HG02610 (cell line): Measurements from ENCODE around the gene SCGB3A1.

Experiments used
- ATAC-seq: cut with Tn5 transposase; IDR thresholded peaks from one replicate; pipeline ENCODE4 v1.9.1; 2021; ENCODE audit warnings: mild to moderate bottlenecking, moderate library complexity; ENCODE audit not compliant: unreplicated experiment

The SCGB3A1 gene

DNA sequence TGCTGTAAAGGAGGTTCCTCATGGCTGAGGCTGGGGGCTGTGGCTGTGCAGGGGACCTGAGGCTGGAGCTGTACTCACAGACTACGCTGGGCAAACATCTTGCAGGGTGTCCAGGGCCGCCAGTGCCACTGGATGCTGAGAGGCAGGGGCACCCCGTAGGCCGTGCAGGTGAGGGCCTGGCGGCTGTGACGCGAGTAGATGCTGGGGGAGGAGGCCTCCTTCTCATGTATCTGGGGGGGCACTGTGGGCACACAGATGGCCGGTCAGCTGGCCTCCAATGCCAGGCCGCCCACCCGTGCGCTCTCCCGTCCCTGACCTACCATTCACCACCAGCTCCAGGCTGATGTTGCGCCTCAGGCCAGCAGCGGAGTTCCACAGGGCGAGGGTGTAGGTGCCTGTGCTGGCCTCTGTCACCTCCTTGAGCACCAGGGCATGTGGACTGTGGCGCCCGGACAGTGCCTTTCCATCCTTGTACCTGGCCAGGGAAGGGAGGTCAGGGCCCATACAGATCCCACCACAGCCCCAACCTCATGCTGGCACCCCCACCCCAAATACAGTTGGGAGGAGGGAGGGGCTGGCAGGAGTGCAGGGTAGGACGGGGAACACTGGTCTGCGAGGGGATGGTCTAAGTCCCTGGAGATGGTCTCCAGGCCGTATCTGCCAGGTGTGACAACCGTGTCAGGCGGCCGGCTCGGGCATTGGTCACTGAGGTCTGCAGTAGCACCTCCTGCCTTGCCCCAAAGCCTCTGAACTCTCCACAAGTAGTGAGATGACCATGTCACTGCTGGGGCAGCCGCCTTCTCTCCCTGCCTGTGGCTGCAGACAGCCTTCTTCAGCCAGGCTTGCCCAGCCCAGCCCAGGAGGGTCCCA is 34.7 kb upstream of the SCGB3A1 start:
- ATAC-seq: no peak

DNA sequence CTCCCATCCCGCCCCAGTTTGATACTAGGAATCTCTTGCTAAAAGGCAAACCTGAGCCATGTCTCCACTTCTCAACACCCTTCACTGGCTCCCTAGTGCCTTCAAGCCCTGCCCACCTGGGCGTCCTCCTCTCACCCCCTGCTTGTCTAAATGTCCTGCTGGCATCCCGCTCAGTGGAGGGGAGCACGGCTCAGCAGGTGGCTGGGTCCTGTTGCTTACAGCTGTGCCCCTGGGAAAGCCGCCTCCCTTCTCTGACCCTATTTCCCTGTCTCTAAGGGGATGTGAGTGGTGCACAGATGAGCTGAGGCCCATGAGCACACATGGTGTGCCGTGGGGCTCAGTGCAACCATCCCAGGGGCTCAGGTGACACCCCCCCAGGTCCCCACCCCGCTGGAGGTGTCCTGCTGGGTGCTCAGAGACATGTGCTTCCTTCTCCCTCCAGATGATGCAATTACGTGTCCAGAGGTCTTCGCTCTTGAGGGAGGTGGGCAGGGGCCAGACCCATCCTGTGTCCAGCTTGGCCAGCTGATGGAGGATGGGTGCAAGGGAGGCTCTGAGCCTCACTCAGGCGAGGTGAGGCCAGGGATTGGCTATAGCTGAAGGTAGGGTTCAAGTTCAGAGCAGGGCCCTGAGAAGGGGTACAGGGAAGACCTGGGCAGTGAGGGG is 34.0 kb upstream of the SCGB3A1 start:
- ATAC-seq: no peak

DNA sequence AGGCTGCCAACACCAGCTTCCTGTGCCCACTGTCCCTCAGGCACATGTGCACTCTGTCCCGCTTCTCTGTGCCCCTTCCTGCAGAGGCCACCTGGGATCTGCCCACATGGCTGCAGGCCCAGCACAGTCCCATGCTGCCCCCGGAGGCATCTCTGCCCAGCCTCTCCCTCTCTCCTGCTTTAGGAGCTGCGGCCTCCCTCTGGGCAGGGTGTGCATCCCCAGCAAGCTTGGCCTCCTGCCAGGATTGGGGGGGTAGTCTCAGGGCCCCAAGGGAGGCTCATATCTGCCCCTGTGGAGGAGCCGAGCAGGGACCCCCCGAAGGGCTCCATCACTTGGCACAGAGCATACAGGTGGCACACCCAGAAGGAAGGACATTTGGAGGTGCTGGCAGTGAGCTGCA is 33.3 kb upstream of the SCGB3A1 start:
- ATAC-seq: no peak

DNA sequence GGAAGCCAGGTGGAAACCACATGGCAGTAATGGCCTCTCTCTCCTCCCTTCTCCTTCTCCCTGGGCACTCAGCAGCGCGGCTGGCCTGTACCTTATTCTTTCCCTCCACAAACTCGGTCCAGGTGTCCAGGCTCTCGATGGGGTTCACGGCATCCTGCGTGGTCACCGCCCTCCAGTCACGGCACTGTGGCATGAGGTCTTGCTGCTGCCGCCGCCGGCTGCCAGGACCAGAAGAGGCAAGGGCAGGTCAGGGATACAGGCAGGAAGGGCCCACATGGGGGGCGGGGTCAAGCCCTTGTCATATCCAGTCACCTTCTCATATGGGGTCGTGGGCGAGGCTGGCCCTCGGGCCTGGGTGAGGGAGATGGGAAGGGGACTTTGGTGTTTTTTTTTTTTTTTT is 32.5 kb upstream of the SCGB3A1 start:
- no peak for ATAC-seq

DNA sequence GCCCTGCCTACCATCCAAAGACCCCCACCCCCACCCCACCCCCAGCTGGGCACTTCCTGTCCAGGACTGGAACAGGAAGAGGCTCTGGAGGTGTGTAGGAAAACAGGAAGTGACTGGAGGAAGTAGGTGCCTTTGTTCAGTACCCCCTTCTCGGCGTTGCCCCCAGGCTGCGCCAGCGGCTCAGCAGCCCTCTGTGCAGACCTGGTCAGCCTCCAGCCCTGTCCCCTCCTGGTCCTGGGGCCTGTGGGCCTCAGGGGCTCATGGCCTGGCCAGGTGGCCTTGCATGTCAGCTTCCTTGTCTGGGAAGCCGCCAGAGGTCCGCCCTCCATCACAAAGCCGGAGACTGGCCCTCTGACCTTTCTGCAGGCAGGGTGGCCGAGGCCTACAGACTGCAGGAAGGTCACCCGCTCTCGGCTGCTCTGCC is 32.1 kb upstream of the SCGB3A1 start:
- ATAC-seq: no peak

DNA sequence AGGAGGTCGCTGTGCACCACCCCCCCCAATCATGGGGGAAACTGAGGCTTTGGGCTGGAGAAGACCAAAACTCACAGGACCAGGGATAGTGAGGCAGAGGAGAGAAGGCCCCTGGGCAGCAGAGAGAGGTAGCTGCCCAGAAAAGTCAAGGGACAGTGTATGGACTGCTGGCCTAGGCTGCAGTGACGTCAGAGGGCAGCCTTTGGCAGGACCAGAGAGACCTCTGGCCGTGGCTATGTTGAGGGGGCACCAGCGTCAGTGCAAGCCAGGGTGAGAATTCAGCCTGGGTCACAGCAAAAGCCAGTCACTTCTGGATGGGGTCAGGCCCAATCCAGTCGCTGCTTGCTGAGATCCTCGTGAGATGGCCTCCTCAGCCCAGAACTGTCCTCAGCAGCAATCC is 31.6 kb upstream of the SCGB3A1 start:
- no peak for ATAC-seq

DNA sequence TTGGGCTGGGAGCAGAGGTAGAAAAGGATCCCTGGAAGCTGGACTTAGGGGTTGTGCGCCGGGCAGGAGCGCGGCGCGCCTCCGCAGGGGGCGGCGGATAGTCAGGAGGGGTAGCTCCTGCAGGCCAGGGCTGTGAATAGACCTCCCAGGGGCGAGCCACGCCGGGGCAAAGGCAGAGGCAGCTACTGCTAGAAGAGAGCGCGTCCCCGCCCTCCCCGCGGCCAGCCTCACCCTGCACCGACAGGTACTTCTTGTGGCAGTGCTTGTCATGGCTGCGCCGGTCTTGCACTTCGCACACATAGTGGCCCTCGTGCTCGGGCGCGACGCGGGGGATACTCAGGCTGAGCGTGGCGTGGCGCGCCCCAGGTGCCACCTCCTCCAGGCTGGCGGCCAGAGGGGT is 30.0 kb upstream of the SCGB3A1 start:
- ATAC-seq: no peak

DNA sequence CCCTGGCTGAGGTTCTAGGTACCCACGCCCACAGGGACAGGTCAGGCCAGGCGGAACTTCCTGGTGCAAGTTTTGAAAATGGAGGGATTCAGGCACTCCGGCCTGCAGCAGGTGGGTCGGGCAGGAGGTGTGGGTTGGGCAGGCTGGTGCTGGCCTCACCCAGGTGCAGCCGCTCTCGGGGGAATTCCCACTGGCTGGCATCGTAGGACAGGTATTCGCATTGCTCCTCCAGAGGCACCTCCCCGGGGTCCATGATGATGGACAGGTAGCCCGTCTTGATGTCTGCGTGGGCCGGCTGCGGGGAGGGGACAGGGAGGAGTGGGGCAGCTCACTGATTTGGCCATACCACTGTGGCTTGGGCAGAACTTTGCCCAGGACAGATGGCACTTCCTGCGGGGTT is 28.7 kb upstream of the SCGB3A1 start:
- no peak for ATAC-seq

DNA sequence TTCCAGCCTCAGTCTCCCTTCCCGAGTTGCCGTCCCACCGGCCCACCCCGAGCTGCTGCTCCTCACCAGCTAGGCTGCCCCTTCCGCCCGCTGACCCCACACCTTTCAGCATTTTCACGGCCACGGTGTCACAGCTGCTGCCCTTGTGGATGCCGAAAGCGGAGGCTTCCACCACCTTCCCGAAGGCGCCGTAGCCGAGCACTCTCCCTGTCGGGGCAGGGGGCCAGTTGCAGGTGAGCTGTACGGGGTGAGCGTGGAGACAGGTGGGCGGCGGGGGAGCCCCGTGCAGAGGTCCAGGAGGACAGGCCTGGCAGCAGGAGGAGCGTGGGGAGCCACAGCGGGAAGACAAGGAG is 28.2 kb upstream of the SCGB3A1 start:
- ATAC-seq: no peak

DNA sequence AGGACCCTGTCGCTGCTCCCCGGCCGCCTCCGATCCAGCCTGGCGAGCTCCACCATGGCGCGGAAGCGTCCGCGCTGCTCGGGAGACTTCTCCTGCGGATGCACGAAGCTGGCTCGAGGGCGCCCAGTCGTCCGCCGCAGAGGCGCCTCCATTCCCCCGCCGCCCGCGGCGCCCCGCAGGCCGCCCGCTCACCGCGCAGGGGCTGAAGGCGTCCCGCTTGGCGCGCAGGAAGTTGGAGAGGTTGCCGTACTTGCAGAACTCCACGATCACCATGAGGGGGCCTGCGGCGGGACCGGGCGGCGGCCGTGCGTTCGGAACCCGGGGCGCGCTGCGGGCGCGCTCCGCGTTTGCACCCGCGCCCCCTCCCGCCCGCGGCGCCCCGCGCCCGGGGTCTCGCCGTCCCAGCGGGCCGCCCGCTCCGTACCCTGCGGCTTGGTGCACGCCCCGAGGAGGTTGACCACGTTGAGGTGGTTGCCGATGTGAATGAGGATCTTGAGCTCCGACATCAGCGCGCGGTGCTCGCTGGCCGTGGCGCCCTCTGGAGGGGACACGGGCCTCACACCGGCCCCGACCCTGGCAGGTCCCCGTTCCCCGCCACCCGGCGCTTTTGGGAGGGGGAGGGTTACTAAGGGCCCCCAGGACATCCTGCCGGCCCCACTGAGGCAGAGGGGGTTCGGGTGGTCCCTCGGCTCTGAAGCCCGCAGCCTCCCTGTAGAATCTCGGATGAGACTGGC is 27.7 kb upstream of the SCGB3A1 start:
- ATAC-seq: no peak

DNA sequence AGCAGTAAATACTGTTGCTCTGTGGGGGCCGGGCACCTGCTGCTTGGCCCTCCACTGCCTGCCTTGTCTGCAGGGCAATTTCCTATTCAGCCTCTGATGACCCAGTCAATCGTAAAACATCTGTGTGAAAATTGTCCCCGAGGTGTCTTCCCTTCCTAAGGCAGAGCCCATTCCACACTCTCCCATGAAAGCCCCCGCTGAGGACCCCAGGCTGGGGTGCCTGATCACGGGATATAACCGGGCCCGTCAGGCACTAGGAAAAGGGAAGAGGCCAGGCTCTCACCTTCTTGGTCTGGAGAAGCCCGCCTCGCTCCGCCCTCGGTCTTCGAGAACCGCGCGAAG is 27.2 kb upstream of the SCGB3A1 start:
- no peak for ATAC-seq

DNA sequence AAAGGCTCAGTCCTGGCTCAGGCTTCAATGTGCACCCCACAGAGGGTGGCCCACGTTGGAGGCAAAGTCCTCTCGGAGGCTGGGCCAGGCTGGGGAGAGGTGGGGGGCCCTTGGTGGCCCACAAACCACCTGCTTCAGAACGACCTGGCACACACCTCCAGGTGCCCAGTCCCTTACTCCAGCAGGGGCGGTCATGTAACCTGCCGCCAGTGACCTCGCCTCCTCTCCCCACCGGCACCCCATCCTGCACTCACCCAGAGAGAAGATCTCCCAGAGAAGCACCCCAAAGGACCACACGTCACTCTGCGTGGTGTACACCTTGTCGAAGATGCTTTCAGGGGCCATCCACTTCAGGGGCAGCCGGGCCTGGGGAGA is 22.5 kb upstream of the SCGB3A1 start:
- ATAC-seq: no peak

DNA sequence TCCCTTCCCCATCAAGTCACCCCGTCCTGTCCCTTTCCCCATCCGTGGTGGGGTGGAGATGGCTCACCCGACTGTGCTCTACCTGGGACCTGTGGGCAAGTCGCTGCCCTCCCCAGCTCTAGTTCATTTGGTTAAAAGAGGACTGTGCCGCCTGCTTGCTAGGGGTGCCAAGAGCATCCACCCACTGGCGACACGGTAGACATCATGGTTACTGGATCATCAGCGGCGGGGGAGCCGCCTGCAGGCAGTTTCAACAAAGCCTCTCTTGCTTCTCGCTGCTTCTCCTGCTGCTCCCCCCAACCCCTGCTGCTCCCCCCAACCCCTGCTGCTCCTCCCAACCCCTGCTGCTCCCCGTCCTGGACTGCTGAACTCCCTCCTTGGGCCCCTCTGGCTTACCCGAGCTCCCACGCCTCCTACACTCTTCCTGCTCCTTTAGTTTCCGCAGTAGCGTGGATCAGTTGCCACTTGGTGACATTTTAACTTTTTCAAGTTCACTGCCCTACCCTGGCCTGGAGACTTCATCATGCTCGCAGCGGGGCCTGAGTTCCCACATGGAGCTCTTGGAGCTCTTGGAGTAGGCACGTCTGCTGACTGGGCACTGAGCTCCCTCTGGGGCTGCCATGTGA is 22.0 kb upstream of the SCGB3A1 start:
- no peak for ATAC-seq

DNA sequence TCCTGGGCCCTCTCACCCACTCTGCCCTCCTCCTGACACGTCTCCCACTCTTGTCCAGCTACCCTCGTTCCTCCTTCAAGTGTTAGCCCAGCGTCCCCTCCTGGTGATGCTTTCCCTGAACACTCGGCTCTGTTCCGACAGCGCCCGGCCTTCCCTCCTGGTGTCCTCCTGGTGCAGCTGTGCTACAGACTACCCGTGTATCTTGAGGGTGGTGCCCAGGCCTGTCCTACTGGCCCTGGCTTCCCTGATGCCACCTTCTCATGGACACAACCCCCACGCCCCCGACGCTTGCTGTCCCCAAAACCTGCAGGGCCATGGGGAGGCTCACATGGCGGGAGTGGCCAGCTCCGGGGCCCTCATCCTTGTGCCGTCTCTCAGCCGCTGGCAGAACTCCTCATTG is 21.4 kb upstream of the SCGB3A1 start:
- ATAC-seq: no peak

DNA sequence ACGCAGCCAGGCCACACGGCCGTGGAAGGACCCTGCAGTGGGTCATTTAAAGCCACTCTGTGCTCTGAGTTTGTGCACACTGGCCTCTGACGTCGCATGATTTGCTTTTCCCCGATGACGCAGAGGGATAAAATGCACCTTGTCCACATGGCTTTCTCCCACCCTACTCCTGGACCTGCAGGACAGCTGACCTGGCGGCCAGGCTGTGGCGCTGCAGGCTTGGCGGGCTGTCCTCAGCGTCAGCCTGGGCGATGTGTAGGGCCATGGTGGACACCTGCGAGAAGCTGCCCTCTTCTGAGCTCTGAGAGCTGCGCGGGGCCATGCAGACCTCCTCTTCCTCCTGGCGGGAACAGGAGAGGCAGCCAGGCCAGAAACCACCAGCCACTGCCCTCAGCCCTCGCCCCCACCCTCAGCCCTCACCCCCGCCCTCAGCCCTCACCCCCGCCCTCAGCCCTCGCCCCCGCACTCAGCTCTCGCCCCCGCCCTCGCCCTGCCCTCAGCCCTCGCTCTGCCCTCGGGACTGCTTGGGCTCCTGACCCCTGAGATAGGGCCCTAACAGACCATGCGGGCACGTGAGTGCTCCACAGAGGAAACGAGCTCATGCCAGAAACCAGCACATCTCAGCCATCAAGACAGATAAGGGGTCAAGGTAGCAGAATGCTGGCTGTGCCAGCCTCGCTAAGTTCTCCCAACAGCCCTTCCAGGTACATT is 20.0 kb upstream of the SCGB3A1 start:
- no peak for ATAC-seq

DNA sequence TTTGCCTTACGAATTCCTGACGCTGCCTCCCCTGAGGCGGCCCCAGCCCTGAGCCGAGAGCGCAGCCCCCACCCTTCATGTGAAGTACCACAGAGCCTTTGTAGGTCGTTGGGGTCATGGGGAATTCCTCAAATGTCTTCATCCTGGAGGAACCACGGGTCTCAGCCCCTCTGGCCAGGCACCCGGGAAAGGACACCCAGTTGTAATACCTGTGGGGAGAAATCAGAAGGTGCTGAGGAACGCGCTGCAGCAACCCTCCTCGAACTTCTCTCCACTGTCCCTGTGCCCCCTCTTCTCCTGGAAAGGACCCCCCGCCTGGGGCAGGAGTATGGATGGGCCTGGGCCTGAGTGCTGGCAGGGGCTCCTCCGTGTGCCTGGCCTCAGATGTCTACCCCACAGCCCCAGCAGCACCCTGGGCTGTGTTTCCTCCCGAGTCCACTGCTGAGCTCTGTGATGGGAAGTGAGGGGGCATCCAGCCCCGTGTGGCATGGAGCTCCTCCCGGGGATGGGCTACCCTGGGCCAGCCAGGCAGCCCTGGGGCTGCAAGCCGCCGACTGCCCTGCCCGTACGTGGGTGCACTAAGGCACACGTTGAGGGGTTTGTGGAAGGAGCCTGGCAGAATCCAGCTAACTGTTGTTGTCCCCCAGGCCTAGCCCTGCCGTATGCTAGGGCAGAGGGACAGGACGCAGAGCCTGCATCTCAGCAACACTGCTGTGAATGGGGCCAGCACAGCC is 18.7 kb upstream of the SCGB3A1 start:
- no peak for ATAC-seq

DNA sequence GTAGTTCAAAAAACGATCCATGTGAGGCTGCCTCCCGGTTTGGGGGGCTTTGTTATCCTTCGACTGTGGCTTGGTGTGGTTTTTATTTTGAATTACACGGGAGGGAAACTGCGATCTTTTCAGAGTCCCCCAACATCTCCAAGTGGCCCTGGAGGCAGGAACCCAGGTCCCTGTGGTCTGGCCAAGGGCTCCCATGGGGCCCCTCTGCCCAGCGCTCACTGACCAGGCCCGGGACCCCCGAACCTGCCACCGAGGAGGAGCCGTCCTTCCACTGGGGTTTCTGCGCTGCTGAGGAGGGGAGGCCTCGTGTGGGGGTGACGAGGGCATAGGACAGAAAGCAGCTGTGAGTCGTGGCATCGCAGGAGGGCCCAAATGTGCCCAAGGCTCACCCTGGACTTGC is 18.1 kb upstream of the SCGB3A1 start:
- no peak for ATAC-seq

DNA sequence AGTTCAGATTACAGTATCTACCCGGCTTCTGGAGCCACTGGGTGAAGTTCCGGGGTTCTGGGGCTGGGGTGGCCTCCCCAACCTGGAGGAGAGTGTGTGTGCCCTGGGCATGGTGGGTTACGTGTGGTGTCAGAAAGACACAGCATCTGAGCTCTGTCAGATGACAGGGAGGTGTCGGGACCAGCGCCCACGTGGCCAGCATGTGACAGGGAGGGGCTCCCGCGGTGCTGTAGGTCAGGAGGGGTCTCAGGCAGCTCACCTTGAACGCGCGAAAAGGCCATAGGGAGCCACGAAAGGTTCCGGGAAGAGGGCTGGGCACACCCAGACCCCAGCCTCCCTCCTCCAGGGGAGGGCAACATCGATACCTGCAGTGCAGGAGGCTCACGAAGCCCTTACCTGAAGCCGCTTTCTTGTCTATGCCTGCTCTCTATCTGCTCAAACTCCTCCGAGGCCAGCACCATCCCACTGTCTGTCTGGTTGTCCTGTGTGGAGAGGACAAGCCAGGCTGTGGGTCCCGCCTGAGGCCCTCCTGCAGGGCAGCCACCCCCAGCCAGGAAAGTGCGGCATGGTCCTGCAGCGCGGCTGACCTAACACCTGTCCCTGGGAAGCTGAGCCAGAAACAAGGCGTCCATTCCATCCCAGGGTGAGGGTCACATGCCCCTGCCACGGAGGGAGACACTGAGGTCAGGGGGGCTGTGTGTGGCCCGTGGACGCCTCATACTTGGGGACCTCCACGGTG is 17.4 kb upstream of the SCGB3A1 start:
- ATAC-seq: no peak

DNA sequence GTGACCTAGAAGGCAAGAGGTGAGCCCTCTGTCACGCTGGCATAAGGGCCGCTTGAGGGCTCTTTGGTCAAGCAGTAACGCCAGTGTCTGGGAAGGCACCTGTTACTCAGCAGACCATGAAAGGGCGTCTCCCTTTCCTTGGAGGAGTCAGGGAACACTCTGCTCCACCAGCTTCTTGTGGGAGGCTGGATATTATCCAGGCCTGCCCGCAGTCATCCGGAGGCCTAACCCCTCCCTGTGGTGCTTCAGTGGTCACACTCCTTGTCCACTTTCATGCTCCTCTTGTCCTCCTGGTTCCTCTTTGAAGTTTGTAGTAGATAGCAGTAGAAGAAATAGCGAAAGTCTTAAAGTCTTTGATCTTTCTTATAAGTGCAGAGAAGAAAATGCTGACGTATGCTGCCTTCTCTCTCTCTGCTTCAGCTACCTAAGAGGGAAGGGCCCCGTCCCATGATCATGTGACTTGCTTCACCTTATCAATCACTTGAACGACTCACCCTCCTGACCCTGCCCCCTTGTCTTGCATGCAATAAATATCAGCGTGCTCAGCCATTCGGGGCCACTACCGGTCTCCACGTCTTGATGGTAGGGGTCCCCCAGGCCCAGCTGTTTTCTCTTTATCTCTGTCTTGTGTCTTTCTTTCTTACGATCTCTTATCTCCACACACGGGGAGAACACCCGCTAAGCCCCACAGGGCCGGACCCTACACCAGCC is 16.7 kb upstream of the SCGB3A1 start:
- no peak for ATAC-seq
